HG02642 (cell line): ENCODE results near the gene CLN5.
A peak's percentile ranks its signal among the peaks of the same experiment; 100 is the strongest.

Experiments
- ATAC-seq: cut with Tn5 transposase; IDR thresholded peaks from one replicate; pipeline ENCODE4 v1.9.1; 2021; ENCODE audit warnings: mild to moderate bottlenecking; ENCODE audit not compliant: unreplicated experiment, poor library complexity

CLN5 gene

DNA sequence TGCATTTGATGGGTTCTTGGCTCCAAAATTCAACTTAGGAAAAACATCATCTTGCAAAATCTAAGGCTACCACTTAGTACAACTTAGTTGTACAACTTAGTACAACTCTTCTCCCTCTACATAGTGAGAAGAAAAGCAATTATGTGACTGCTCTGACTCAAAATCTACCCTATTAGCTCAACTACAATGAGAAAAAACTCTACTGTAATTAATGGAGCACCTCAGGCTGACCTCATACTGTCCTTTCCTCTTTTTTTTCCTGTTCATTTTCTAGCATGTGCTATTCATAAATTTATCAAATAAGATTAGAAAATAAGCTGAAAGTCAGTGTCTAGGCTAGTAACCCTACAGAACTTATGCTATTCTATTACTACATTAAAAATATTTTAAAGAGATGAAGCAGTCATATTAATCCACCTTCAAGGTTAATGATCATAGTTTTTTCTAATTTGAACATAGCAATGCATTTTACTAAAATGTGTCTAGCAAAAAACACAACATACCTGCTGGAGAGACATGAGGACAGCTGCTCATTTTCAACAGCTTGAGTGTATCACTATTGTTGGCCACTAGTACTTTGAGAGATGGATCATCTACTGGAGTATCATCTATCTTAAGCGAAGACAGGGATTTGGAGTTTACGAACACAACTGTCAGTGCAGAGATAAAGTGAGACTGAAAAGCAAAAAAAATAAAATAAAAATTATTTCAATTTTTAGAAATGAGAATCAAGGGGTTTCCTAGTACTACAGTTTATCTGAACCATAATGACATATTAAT is 23.2 kb downstream of the CLN5 start:
- no peak for ATAC-seq

DNA sequence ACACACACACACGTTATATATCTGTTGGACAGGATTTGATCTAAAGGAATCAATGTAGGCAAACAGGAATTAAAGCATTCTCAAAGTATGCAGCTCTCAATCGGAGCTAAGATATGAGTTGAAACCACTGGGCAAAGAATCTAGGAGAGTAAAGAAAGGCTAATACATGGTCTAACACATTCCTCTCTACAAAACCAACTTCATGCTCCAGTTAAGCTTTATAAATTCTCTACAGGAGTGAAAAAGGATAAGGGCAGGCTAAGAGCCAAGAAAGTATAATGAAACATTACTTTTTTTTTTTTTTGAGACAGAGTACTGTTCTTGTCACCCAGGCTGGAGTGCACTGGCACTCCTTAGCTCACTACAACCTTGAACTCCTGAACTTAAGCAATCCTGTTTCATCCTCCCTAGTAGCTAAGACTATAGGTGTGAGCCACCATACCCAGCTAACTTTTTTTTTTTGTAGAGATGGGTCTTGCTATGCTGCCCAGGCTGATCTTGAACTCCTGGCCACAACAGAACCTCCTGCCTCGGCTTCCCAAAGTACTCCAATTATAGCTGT is 24.5 kb downstream of the CLN5 start:
- no peak for ATAC-seq

DNA sequence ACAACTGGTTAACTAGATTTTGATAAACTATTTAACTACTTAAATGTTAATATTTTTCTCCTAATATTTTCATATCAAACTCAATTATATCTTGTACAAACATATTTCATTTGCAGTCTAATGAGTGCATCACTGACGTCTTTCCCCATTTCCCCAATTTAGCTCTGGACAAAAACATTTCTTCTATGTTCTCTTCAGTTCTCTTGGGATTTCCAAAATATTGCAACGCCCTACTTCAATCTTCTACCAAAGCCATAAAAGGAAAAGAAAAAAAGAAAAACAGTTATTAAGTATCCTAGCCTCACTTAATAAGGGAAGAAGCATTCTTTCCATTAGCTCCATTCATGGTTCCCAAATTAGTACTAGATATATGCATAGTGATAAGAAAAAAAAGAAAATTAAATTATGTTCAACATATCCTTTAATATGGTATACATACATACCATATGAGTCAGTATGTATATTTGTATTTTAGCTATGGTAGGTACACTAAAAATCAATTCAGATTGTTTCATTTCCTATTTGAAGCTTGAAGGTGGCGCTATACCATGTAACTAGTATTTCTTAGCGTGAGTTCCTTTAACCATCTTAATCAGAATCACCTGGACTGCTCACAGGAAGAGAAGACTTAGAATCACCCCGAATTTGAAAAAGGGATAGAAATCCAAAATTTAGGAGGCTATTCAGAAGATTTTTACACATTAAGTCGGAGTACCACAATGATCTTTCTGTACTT is 25.2 kb downstream of the CLN5 start:
- ATAC-seq: no peak

DNA sequence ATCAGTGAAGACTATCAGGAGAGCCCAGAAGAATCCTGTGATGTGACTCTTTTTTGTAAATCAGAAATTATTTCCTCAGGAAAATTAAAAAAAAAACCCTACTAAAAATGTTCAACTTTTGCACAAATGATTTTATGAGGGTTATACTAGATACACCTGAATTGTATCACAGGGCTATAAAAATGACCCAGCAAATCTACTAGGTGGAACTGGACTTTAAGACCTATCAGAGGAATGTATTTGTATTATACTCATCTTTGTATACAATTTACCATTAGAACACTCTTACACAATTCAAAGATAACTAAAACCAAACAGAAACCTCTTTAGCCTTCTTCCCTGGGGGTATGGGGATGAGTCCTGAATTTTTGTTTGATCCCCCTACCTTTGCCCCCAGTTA is 27.9 kb downstream of the CLN5 start:
- ATAC-seq: no peak

DNA sequence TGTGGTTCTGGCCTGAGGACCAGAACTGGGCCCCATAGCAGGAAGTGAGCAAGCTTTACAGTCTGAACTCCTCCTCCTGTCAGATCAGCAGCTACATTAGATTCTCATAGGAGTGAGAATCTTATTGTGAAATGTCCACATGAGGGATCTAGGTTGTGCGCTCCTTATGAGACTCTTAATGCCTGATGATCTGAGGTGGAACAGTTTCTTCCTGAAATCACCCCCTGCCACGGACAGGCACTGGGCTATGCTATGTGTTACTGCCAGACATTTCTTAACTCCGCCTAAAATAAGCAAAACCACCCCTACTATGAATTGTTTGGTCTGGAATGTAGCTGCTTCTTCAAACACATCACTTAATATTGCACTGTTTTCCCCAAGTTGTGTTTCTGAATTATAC is 30.5 kb downstream of the CLN5 start:
- no peak for ATAC-seq

DNA sequence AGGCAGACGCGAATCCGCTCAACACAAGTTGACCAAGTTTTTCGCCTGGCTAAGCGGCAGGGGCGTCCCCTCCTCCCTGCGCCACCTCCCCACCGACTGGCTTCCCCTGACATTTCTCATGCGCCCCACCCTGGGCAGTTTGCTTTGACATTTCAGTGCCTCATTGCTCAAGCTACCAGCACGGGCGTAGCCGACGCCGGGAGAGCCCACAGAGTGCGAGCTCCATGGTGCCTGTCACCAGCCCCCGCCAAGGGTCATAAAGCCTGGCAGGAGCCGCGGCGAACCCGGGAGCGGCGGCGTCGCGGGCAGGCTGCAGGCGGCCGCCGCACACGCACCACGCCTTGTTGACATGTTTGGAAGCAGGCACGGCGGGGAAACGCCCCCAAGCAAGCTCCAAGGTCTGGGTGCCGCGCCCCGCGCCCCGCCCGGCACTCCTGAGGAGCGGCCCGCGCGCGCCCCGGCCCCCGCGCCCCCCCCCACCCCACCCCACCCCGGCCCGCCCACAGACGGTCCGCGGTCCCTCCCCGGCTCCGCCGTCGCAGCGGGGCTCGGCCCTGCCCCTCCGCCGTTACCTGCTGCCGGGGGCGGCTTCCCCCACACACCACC is 34.5 kb downstream of the CLN5 start:
- peak; percentile 57 for ATAC-seq

DNA sequence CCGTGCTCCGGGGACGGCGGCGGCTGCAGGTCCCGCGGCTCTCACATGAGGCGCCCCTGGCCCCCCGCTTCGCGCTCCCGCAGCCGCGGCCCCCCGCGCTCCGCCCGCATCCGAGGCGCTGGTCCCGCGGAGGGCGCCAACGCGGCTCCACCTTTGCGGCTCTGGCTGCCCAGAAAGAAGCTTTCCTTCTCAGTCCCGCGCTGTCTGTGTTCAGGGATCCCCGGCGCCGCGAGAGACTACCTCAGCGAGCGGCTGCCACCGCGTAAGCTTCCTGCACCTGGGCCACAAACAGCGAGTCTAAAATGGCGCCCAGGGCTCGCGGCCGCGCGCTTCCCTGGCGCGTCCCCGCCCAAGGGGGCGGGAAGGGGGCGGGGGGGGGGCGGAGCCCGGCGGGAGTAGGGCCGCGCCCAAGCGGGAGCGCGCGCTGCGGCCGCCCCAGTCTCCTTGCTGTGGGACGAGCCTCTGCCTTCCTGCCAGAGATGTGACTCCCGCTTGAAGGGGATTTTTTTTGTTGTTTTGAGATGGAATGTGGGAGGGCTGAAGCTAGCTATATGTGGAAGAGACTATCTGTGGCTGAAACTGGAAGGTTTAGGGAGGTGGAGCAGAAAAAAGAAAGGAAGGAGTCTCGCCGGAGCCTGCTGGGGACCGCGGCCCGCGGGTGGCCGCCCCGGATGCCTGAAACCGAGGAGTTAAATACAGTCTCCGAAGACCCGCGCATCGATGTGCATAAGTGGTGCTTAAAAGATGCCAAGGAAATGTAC is 35.2 kb downstream of the CLN5 start, which contains the start of gene FBXL3:
FBXL3 (minus strand) TSS at position 299 of the 761 bp plus-strand sequence. CDS start 5,299 bp downstream, outside the sequence.
- ATAC-seq: peak; percentile 68

DNA sequence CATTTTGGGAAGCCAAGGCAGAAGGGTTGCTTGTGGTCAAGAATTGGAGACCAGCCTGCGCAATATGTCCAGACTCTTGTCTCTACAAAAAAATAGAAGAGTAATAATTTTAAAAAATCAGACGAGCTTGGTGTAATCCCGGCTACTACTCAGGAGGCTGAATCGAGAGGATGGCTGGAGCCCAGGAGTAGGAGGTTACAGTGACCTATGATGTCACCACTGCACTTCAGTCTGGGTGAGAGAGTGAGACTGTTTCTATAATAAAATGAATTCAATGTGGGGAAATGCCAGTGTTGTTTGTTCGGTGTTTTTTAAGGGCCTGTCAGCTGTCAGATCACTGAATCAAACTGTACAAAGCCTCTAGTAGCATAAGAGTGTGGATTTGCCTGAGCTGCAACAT is 36.3 kb downstream of the CLN5 start:
- no peak for ATAC-seq

DNA sequence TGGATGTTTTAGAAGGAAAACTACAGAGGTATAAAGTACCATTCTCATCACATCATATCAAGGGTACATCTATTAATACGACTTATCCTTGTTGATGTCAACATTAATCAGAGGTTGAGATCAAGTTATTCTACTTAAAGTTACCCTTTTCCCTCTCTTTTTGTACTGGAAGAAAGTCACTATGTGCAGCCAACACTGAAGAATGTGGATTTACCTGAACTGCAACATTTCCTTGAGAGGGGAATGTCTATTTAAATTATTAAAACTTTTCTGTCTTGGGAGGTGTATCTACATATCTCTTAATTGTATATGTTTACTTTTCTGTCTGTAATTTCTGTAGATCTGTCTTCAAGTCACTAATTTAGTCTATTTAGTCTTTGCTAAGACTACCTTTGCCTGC is 37.6 kb downstream of the CLN5 start:
- ATAC-seq: no peak

DNA sequence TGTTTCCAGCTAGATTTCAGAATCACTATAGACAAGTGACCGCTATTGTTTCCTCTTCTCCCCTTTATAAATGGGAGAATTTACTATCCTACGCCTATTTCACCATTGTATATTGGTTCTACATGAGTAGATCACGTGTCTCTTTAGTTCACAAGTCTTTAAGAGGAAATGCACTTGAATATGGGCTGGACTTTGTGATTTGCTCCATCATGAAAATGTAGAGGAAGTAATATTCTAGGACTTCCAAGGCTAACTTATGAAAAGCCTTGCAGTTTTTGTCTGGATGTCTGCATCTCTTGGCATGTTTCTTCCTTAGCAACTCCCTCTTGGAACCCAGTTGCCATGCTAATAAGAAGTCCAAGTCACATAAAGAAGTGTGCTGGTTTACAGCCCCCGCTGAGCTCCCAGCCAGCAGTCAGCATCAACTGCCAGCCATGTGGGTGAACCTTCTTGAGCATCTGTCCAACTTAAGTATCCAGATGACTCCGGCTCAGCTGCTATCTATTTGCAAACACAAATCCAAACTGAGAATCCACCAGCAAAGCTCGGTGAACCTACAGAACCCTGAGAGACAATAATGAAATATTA is 39.9 kb downstream of the CLN5 start:
- no peak for ATAC-seq

DNA sequence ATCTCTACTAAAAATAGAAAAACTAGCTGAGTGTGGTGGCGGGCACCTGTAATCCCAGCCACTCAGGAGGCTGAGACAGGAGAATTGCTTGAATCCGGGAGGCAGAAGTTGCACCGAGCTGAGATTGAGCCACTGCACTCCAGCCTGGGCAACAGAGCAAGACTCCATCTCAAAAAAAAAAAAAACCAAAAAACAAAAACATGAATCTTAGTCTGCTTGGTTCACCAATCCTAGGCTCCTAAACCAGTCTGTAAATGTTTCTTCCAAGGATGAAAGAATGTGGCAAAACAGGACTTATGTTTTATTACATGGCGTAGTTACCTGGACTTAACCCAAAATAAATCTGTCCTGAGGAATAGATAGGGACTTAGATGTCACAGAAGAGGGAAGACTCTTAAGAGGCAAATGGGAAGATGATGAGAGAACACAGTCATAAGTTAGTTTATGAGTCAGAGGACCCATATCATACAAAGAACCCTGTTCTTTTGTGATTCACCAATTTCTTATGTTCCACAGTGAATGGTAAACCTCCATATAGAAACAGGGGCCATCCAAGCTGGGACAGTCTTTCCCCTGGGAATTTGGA is 41.9 kb downstream of the CLN5 start:
- ATAC-seq: no peak

DNA sequence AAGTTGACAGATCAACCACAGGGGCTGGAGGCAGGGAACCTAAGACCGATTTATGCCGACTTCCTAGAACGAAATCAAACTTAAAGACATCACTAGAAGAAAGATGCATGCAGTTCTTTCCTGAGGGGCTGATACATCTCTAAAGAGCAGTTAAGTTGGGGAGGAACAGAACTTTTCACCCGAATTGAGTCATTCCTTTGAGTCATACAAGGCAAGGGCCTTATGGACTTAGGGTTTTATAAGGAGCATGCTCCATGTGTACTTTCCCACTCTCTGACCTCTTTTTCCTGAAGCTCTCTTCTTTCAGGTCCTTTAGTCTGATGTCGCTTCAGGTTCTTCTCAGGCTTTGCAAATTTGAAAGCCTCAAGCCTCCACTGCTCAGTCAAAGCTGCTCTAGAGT is 43.0 kb downstream of the CLN5 start:
- ATAC-seq: no peak

DNA sequence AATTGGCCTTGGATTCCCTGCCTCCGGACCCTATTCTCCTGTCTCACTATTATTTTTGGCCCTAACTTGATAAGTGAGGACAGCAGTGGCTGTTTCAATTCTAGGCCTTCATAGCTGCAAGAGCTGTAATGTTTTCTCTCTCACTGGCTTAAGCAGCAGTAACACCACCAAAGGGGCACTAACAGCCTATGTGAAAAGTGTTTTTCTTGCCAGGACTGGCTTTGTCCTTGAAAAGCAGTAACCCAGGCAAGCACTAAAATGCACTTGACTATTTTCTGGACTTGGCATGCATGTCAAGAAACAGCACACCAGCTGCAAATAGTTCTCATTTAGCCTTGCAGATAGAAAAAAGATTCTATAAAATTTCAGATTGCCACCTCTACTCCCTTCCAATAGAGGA is 44.4 kb downstream of the CLN5 start:
- no peak for ATAC-seq

DNA sequence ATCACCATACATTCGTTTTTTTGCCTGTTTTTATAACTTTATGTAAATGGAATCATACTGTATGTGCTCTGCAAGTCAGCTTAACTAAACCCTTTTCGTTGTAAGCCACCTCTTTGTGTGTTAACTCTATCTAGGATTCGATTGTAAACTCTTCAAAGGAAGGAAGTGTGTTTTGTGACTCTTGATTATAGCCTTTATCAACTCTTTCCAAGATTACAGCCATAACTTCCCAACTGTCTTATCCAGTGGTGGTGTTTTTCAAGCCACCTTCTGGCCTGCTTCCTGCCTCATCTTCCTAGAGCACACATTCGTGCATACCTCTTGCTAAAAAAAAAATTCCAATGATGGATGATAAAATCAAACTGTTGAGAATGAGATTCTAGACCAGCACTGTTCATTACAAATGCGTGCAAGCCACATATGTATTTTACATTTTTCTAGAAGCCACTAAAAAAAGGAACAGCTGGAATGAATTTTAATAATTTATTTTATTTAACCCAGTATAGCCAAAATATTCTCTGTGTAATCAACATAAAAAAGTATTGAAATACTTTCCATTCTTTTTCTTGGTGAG is 47.1 kb downstream of the CLN5 start:
- ATAC-seq: no peak

DNA sequence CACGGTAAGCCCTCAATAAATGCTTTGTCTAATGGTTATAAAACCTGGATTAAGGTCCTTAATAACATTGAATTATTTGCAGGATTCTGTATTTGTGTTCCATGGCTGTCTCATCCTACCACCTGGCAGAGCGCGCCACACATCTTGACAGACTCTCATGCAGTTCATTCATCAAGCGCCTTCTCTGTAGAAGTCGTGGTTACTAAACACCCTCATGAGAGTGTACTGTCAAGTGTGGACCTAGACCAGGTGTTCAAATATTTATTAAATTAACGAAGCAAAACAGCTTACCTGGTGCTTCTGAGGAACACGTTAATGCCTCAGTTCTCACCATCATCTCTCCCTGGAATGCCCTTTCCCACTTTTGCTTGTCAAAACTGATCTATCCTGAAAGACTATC is 48.2 kb downstream of the CLN5 start:
- ATAC-seq: no peak

DNA sequence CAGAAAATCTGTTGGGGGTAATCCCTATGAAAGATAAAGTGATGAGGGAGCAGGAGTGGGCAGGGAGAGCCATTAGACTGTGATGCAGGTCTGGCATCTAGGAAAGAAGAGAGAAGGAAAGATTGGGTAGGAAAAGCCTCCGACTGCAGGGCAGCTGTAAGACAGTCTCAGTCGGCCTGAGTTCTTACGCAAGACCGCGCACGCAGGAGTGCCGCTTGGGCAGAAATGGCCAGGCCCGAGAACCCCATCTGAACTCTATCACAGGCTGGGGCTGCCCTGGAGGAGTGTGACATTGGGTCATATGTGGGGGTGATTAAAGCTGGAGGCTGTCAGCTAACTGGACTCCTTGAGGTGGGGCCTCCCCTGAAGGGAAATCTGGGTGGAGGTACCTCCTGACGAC is 49.0 kb downstream of the CLN5 start:
- ATAC-seq: no peak

DNA sequence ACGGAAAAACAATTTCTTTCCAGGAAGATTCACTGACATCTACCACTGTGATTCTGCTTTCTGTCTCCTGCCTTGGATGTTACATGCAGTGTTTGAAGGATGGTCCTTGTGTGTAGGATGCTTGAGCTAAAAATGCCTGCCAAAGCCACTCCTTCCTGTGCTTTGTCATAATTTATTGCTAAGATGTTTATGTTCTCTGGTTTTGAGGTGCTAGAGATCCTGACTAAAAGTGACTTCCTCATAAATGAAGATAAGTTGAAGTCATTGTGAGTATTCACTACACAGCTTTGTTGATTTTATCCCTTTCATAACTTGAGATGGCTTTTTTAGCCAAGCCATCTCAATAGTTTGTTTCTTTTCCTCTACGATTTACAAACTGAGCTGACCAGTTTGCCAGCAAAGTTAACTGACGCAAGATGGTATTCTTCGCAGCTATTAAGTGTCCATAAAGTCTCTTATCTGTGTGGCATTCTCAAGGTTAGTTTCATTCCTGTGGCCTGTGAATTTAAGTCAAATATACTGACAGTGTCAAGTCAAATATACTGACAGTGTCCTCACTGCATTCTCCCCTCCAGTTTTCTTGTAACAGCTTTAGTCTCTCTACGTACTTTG is 50.8 kb downstream of the CLN5 start:
- no peak for ATAC-seq

DNA sequence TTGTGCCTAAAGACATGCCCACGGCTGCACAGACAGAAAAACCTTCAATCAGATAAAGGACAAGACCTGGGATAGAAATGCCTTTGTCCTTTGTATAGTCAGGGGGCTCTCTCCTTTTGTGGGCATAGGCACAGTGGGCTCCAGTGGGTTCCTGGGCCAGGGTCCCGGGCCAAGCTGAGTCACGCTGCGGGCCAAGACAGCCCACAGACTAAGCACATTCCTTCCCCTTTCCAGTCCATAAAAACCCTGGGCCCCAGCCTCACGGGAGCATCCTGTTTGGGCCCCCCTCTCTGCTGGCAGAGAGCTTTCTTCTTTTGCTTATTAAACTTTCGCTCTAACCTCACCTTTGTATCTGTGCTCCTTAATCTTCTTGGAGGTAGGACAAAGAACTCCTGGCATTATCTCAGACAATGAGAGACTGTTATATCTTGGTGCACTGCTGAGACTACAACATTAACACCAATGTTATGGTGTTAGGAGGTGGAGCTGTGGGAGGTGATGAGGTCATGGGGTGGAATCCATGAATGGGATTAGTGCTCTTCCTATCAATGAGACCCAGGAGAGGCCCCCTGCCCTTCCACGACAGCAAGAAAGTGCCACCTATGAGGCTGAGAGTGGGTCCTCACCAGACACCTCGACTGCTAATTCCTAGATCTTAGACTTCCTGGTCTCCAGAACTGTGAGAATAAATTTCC is 55.9 kb downstream of the CLN5 start:
- no peak for ATAC-seq
